Cardiac muscle cell (in vitro differentiated cells and primary cell): ENCODE results near the gene CNTNAP2. TPM values are rescaled to one million over a fixed set of nuclear protein-coding genes. Genes with fewer than 3 reads are reported as not detected.

Experiments used
- DNase-seq, 2 donors: peaks; one replicate each; pipeline versions ENCODE4 v3.0.0 to v3.0.0-alpha.2; 2010 to 2017; ENCODE audit warnings: low read depth in 1 of 2, low spot score in 1 of 2
- H3K27ac ChIP-seq: fragments of 200-600 bp; sonication (generic); 2 replicates; pipeline ENCODE4 v1.5.1; 2016
- H3K27me3 ChIP-seq: fragments of 200-600 bp; sonication (generic); 2 replicates; pipeline ENCODE4 v1.6.0; 2016; ENCODE audit warnings: control low read depth
- H3K36me3 ChIP-seq: fragments of 200-600 bp; sonication (generic); 2 replicates; pipeline ENCODE4 v1.5.1; 2016; ENCODE audit warnings: control low read depth
- H3K4me1 ChIP-seq: fragments of 200-600 bp; sonication (generic); 2 replicates; pipeline ENCODE4 v1.8.1; 2017; ENCODE audit warnings: low read depth, mild to moderate bottlenecking, mixed run types
- H3K4me3 ChIP-seq: fragments of 200-600 bp; sonication (generic); 2 replicates; pipeline ENCODE4 v1.5.1; 2016; ENCODE audit warnings: mild to moderate bottlenecking
- H3K9me3 ChIP-seq: fragments of 200-600 bp; sonication (generic); 2 replicates; pipeline ENCODE4 v1.5.1; 2017; ENCODE audit warnings: low read depth, mild to moderate bottlenecking, control low read depth
- CTCF ChIP-seq: IDR thresholded peaks from 2 replicates; pipeline ENCODE4 v1.5.1; 2012; ENCODE audit warnings: low read depth, mild to moderate bottlenecking, low read length
- polyA plus RNA-seq: library from polyadenylated mRNA; unstranded; fragments of >200 nt; fragmentation: Nextera tagmentation; extraction: Ambion mirVana; gene quantifications from 2 replicates; pipeline ENCODE4 v1.2.1, GENCODE V29; 2016
- total RNA-seq: library from RNA; depleted of rRNA; stranded (reverse); fragments of >200 nt; gene quantifications from 2 replicates; pipeline ENCODE4 v1.2.3, GENCODE V29; 2016

Gene CNTNAP2
- total and polyA plus RNA-seq, 2 experiments from 2014 or later, result 4.8 to 5.1 TPM

GRCh38 chr7:148274118-148274517 lies 2157.5 kb downstream of the CNTNAP2 start:
- DNase-seq, result no peak
- Histone ChIP-seq H3K27ac (no peak overlapping the region), H3K9me3 (no peaks in the 10 kb centered on the region), H3K36me3 (no peaks in the 10 kb centered on the region), H3K4me1 (no peaks in the 10 kb centered on the region), H3K4me3 (no peak overlapping the region), H3K27me3 (no peaks in the 10 kb centered on the region)
- TF ChIP-seq CTCF, result no peak

- H3K4me3 ChIP-seq, result no peak overlapping the region
- H3K27ac ChIP-seq, result no peak overlapping the region
- no peaks in the 10 kb centered on the region for H3K27me3 ChIP-seq
- no peaks in the 10 kb centered on the region for H3K9me3 ChIP-seq
- no peaks in the 10 kb centered on the region for H3K4me1 ChIP-seq
- H3K36me3 ChIP-seq, result no peaks in the 10 kb centered on the region
- no peak for DNase-seq
- TF ChIP-seq CTCF, result no peak
These were observed 2158.8 kb downstream of the CNTNAP2 start for GRCh38 chr7:148275359-148275890.

- DNase-seq, result no peak
- Histone ChIP-seq H3K9me3 (no peaks in the 10 kb centered on the region), H3K27ac (no peak overlapping the region), H3K4me1 (no peaks in the 10 kb centered on the region), H3K36me3 (no peaks in the 10 kb centered on the region), H3K27me3 (no peaks in the 10 kb centered on the region), H3K4me3 (no peak overlapping the region)
- TF ChIP-seq CTCF, result no peak
These were observed 2159.9 kb downstream of the CNTNAP2 start for GRCh38 chr7:148276314-148277041.

- no peak for DNase-seq
- no peaks in the 10 kb centered on the region for H3K27me3 ChIP-seq
- H3K27ac ChIP-seq, result no peak overlapping the region
- no peak overlapping the region for H3K4me3 ChIP-seq
- H3K4me1 ChIP-seq, result no peaks in the 10 kb centered on the region
- TF ChIP-seq CTCF, result no peak
- H3K9me3 ChIP-seq, result no peaks in the 10 kb centered on the region
- H3K36me3 ChIP-seq, result no peaks in the 10 kb centered on the region
These were observed 2160.6 kb downstream of the CNTNAP2 start for GRCh38 chr7:148277042-148277660.

- Histone ChIP-seq H3K27ac (no peak overlapping the region), H3K4me3 (no peak overlapping the region), H3K9me3 (no peaks in the 10 kb centered on the region), H3K36me3 (no peaks in the 10 kb centered on the region), H3K27me3 (no peaks in the 10 kb centered on the region), H3K4me1 (no peaks in the 10 kb centered on the region)
- peak; percentile 38 for TF ChIP-seq CTCF
- DNase-seq, result peak; percentile 10 to 52
These were observed 2169.5 kb downstream of the CNTNAP2 start for GRCh38 chr7:148286150-148286549.
